Vagina (tissue), 2 donors: ENCODE data around the gene AK1.

ENCODE experiments used
- CTCF ChIP-seq, 3 experiments: fragments of 450-650 bp in 2 of 3; fragments of 200-600 bp in 1 of 3; sonication (generic) in 1 of 3; IDR thresholded peaks; one replicate each; pipeline ENCODE4 v1.5.1; 2017 to 2019; ENCODE audit warnings: antibody characterized with exemption in 3 of 3, mild to moderate bottlenecking in 2 of 3, moderate library complexity in 2 of 3
- POLR2A ChIP-seq, 2 donors: fragments of 450-650 bp; IDR thresholded peaks; one replicate each; pipeline ENCODE4 v1.6.1; 2017; ENCODE audit warnings: antibody characterized with exemption in 2 of 2, mild to moderate bottlenecking in 2 of 2, moderate library complexity in 2 of 2
- POLR2AphosphoS5 ChIP-seq, 2 donors: sonication (generic); formaldehyde crosslinking; IDR thresholded peaks; one replicate each; pipeline ENCODE4 v1.9.0; 2017; ENCODE audit warnings: antibody characterized with exemption in 2 of 2, mild to moderate bottlenecking in 2 of 2, low read depth in 1 of 2; ENCODE audit not compliant: insufficient read depth in 1 of 2

GRCh38 chr9:127844821-127845359, 32.6 kb downstream of the AK1 start:
- peak; percentile 22 to 30 for TF ChIP-seq POLR2AphosphoS5 (IDR thresholded peaks at IDR 0.05; ENCODE audit: insufficient read depth in 1 of 2, low read depth in 1 of 2)
- no peak for TF ChIP-seq CTCF (IDR thresholded peaks at IDR 0.05)
- no peak for TF ChIP-seq POLR2A (IDR thresholded peaks at IDR 0.05)
